Measurements from ENCODE around the gene ZDHHC22.

DNA sequence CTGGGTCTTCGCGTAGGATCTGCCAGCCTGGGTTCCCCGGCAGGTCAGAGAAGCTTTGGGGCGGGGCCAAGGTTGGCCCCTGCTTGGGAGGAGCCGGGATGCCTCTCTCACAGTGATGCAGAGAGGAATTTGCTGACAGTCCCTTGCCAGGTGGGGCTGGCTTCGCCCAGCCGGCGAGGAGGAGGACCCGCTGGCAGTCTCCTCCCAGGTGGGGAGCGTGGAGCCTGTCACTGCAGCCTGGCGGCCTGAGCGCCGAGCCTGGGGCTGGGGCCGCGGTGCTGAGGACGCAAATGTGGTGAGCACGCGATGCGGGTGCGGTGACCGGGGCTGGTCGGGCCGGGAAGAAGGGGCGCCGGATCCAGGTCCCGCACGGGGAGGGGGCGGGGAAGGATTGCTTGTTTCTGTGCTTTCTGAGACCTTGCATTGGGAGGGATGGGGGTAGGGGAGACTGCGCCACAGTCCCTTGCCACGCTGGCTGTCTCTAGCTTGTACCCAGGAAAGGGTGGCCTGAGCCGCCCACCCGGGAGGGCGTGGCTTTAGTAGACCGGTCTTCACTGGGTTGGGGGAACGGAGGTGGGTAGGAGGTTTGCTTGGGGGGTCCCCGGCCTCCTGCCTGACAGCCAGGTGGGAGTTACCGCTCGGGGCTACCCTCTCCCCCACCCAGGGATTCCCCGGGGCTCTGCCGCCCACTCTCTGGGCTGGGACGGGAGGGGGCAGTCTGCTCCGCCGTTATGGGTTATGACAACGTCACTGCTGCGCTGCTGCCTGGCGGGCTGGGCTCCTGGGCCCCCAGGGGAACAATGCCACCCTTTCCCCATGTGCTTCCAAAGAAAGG lies 40.2 kb upstream of the ZDHHC22 start, which contains the start of gene TMEM63C:
- TF ChIP-seq, protein P1, sequence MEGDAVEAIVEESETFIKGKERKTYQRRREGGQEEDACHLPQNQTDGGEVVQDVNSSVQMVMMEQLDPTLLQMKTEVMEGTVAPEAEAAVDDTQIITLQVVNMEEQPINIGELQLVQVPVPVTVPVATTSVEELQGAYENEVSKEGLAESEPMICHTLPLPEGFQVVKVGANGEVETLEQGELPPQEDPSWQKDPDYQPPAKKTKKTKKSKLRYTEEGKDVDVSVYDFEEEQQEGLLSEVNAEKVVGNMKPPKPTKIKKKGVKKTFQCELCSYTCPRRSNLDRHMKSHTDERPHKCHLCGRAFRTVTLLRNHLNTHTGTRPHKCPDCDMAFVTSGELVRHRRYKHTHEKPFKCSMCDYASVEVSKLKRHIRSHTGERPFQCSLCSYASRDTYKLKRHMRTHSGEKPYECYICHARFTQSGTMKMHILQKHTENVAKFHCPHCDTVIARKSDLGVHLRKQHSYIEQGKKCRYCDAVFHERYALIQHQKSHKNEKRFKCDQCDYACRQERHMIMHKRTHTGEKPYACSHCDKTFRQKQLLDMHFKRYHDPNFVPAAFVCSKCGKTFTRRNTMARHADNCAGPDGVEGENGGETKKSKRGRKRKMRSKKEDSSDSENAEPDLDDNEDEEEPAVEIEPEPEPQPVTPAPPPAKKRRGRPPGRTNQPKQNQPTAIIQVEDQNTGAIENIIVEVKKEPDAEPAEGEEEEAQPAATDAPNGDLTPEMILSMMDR (IDR thresholded peaks at IDR 0.05) = no peak
- peak; percentile 40 to 63 for TF ChIP-seq POLR2A (IDR thresholded peaks at IDR 0.05)

Measured in adrenal gland (tissue), 5 donors.